Esophagus mucosa (tissue), 1 donor: ENCODE results near the gene OPN5. TPM values are rescaled to one million over a fixed set of nuclear protein-coding genes. Genes with fewer than 3 reads are reported as not detected.

Experiments
- ATAC-seq: fragments of 200-7000 bp; cut with Tn5 transposase; one replicate; pipeline ENCODE4 v1.9.1; 2020
- total RNA-seq: library from RNA; stranded (reverse); gene quantifications from one replicate; pipeline ENCODE4 v1.2.4, GENCODE V29; 2023
- donor health status: DM: yes; HTN: yes; CAD: no.

OPN5 gene
- total RNA-seq, 1 donor from 2014 or later: not detected

GRCh38 chr6:47865206-47865605, 83.4 kb downstream of the OPN5 start:
- ATAC-seq: no peak

GRCh38 chr6:47875593-47875992, 93.8 kb downstream of the OPN5 start:
- no peak for ATAC-seq

Other genes with a start within 250 kb of the OPN5 start
- 13.6 TPM for gene ADGRF4, start 83.5 kb upstream of the OPN5 start, total RNA-seq